GM19099 (cell line): ENCODE measurements around the gene UBE2Q1.

ENCODE experiments used
- POLR2A ChIP-seq: IDR thresholded peaks from 3 replicates; pipeline ENCODE4 v1.6.1; 2011; ENCODE audit warnings: low read depth; ENCODE audit not compliant: insufficient read length; ENCODE audit errors: extremely low read depth

Gene UBE2Q1

DNA sequence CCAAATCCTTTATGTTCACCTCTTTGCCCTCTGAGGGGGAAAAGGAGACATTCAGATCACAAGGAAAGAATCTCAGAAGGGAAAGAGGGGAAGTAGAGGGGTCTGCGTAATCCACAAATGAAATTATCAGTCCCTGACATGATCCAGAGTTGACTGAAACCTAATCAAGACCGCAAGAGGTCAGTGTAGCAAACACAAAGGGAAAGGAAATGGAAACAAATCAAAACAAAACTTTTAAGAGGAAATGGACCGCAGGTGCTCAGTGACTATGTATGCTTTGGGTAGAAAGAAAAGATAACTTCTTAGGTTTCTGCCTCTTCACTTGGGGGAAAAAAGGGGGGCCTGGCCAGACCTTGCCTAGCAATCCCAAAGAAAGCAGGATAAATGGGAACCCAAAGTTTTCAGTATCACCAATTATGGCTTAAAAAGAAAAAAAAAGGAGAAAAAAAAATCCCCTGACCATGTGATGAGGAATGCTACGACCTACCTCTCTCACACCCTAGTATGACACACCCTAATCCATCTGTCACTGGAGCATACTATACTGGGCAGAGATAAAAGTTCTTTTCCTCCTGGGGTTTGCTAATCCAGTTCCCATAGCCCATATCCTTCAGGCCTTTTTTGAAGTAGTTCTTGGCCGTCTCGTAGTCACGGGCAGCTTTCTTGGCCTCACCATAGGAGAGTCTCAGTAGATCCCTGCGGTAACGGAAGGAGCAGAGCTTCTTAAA lies 26.0 kb upstream of the UBE2Q1 start:
- TF ChIP-seq POLR2A, result no peak

DNA sequence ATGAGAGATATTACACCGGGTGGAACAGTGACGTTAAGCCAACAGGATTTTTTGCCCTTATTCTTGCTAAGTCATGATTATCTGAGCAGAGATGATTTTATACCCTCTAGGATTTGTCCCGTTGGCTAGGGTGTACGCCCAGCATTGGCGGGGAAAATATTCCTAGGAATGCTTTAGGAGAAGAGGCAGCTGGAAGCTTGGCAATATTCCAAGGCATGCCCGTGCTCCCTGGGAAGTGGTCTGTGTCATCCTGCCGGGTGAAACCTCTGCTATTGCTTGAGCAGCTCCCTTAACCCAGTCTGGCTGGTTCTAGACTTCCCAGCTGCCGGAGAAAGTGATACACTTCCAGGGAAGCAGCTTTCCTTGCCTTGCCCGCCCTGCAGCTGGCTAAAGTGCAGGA lies 25.3 kb upstream of the UBE2Q1 start:
- no peak for TF ChIP-seq POLR2A

DNA sequence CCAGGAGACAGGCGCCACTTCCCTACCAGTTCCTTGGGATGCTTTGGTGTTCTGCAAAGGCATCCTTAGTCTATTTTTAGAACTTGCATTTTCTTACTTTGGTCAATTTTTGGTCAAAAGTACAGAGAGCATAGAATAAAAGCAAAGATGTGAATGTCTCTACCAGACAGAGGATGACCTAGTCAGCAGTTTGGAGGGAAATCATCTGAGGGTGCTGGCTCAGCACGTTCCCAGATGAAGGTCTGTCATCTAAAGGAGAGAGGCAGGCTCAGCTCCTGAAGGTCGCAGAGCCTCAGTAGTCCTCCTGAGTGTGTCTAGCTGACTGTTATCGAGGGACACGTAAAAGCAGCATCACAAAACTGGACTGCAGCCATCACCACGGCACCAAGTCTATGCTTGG lies 24.4 kb upstream of the UBE2Q1 start:
- TF ChIP-seq POLR2A, result no peak

DNA sequence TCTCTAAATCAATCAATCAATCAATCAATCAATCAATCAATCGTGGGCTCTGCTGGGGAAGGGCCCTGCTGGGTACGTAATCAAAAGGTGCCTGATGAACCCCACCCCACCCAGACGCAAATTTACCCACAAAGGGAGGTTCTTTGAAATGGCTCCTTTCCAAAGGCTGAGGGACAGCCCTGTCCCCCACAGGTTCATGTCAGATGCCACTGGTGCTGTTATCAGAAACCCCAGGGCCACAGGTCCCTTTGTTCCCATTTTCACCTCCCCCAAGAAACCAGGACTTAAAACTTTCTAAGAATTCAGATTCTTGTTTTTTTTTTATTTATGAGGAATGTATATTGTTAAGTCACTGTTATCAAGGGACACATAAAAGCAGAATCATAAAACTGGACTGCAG lies 23.3 kb upstream of the UBE2Q1 start:
- TF ChIP-seq POLR2A, result no peak

DNA sequence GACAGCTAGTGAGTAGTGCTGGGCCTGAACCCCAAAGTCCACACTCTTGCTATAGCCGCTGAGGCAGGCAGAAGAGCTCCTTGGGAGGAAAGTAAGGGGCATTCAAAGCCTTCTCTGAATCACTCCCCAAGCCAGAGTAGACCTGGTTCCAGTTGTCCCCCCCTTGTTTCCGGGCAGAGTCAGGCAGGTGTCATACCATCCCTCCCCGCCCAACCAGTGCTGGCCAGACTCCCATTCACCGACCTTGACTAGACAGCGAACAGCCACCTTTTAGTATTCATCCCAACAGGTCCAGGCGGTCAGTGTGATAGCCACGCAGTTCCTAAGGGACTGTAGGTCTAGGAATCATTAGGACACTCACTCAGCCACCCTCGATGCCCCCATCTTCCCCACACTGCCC lies 20.9 kb upstream of the UBE2Q1 start:
- TF ChIP-seq POLR2A, result peak; percentile 14

DNA sequence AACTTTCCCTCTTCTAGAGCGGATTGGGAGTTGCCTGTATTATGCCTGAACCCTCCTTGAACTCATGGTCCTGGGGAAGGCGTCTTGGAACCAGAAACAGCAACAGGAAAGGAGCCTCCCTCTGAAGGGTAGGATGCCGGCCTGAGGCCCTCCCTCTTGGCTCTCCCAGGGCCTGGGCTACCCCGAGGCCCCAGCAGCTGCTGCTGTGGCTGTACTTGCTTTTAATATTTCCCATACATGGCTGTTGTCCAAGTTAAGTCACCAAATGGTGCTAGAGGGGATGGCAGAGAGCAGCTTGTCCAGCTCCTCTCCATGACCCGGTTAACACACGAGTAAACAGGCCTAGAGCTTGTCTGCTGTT lies 19.6 kb upstream of the UBE2Q1 start:
- peak; percentile 22 for TF ChIP-seq POLR2A

DNA sequence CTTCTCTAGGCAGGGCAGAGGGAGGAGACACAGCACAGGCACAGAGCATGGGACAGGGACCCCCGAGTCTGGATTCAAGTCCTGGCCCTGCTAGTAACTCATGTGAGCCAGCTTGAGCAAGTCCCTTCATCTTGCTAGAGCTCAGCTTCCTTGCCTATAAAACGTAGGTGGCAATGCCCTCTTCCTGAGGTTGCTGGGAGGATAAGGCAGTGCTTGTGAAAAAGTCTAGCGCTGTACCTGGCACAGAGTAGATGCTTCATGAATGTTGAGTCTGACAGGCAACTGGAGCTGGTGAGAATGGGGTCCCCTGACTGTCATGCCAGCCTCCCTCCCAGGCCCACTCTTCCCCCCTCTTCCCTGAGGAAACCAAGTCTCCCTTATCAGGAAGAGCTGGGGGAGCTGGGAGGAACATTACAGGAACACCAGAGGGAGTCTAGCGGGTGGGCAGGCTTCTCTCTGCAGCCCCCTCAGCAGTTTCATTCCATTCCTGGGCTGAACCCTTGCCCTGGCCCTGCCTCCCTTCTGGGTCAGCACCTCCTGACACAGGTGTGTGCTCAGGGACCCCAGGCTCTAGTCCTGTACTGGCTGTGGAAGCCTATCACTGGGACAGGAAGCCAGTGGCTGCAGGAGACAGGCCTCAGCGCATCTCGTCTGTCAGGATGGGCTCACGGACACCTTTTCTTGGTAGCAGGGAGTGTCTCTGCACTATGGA lies 19.0 kb upstream of the UBE2Q1 start:
- TF ChIP-seq POLR2A, result no peak

DNA sequence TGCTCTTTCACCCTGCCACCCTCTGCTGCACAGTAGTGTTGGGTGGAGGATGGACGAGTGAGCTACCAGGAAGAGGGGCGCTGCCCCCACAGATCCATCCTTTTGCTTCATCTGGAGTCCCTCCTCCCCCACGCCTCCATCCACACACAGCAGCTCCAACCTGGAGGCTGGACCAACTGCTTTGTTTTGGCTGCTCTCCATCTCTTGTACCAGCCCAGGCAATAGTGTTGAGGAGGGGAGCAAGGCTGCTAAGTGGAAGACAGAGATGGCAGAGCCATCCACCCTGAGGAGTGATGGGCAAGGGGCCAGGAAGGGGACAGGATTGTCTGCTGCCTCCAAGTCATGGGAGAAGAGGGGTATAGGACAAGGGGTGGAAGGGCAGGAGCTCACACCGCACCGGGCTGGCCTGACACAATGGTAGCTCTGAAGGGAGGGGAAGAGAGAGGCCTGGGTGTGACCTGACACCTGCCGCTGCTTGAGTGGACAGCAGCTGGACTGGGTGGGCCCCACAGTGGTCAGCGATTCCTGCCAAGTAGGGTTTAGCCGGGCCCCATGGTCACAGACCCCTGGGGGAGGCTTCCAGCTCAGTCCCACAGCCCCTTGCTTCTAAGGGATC lies 17.6 kb upstream of the UBE2Q1 start:
- TF ChIP-seq POLR2A, result no peak

DNA sequence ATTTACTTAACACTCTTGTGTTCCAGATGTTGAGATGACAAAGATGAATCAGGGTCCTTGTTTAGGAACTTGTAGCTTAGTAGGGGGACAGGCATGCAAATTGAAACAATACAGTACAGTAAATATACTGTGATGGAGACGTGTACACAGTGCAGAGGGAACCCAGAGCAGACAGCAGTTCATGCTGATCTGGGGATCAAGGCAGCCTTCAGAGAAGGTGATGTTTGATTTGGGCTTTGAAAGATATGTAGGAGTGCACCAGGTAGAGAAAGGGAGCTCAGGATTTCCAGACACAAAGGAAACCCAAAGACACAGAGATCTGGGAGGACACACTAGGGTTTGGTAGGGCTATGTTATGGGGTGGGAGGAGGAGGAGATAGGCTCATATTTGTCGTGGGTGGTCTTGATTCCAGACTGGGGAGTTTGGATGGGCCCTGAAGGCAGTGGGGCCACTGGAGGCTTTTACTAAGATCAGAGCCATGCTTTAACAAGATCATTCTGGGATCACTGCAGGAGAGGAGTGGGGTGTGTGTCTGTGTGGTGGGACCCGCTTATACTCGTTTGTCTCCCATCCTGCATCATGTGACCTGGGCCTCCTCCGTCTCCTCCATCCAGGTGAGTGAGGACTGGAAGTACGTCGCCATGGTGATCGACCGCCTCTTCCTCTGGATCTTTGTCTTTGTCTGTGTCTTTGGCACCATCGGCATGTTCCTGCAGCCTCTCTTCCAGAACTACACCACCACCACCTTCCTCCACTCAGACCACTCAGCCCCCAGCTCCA lies 16.9 kb upstream of the UBE2Q1 start:
- TF ChIP-seq POLR2A, result no peak

DNA sequence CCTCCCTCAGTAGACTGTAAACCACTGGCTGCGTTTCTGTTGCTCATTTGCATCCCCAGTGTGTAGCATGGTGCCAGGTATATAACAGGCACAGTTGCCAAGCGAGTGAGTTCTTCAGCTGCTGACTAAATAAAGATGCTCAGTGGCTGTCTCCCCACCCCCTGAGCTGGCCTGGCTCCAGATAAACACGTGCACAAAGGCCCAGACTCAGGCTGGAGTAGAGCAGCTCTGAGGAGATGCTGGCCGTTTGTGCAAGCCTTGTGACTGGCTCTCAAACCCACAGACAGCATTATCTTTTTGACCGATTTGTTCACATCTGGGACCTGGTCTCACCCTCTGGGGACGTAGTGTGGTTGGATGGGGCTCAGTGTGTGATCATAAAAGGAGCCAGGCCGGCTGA lies 16.3 kb upstream of the UBE2Q1 start:
- no peak for TF ChIP-seq POLR2A

DNA sequence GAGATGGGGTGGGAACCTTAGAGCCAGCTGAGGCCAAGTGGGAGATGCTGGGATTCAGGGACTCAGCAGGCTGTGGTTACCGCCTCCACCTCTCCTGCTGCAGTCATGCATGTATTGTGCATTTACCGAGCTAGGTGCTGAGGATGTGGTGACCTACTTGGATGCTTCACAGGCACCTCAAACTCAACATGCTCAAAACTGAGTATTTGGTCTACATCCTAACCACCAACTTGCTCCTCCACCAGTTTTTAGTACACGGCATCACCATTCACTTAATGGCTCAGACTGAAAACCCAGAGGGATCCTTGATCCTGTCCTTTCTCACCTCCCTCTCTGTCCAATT lies 14.7 kb upstream of the UBE2Q1 start:
- no peak for TF ChIP-seq POLR2A

DNA sequence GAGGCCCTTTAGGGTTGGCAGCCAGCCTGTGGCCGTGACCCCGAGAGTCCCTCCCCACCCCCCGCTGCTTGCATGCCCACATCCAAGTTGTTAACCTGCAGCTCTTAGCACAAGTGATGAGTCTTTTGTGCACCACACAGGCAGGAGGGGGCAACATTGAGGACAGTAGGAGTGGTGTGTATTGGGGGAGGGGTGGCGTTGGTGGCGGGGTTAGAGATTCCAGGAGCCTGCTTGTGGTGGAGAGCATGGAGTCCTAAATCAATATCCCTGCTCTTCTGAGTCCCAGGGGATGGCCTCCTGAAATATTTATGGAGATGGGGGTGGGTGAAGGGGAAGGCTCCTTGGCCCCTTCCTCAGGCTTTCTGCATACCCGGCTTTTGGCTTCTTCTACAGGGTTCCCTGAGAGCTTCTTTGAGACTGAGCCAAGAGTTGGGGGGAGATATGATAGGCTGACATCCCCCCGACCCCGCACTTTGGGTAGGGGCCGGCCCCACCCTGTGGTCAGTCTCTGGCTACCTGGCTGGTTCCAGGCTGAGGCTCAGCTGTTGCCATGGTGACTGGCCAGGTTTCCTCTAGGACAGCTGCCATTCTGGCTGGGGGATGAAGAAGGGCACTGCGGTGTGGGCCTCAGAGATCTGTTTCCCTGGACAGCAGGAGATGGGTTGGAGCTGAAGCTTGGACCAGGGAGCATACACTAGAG lies 14.2 kb upstream of the UBE2Q1 start:
- no peak for TF ChIP-seq POLR2A

DNA sequence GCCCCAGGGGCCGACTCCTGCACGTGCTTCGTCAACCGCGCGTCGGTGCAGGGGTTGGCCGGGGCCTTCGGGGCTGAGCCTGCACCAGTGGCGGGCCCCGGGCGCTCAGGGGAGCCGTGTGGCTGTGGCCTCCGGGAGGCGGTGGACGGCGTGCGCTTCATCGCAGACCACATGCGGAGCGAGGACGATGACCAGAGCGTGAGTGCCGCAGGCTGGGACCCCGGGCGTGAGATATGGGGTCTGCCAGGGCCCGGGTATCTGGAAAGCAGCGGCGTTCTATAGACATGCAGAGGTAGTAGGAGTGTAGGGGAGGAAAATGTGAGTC lies 13.5 kb upstream of the UBE2Q1 start:
- TF ChIP-seq POLR2A, result no peak

DNA sequence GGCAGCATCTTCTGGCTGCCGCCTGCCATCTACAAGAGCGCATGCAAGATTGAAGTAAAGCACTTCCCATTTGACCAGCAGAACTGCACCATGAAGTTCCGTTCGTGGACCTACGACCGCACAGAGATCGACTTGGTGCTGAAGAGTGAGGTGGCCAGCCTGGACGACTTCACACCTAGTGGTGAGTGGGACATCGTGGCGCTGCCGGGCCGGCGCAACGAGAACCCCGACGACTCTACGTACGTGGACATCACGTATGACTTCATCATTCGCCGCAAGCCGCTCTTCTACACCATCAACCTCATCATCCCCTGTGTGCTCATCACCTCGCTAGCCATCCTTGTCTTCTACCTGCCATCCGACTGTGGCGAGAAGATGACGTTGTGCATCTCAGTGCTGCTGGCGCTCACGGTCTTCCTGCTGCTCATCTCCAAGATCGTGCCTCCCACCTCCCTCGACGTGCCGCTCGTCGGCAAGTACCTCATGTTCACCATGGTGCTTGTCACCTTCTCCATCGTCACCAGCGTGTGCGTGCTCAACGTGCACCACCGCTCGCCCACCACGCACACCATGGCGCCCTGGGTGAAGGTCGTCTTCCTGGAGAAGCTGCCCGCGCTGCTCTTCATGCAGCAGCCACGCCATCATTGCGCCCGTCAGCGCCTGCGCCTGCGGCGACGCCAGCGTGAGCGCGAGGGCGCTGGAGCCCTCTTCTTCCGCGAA lies 12.9 kb upstream of the UBE2Q1 start:
- TF ChIP-seq POLR2A, result no peak
